ENCODE data around the gene POLR3B.
"Not testable (repeated sequence)": the region's sequence is repeated elsewhere in the genome, so short reads cannot be mapped to it uniquely, and the experiment has no call there.

The POLR3B gene

GRCh38 chr12:106417926-106418910 lies 60.7 kb downstream of the POLR3B start:
- no peak for DNase-seq

GRCh38 chr12:106418970-106419369 lies 61.4 kb downstream of the POLR3B start:
- DNase-seq: no peak

- no peak for DNase-seq
Observed at GRCh38 chr12:106423291-106423690, 65.7 kb downstream of the POLR3B start.

- no peak for DNase-seq
Observed at GRCh38 chr12:106425061-106425702, 67.6 kb downstream of the POLR3B start.

GRCh38 chr12:106427917-106428316 lies 70.4 kb downstream of the POLR3B start:
- no peak for DNase-seq

- DNase-seq: no peak
Observed at GRCh38 chr12:106428384-106428783, 70.8 kb downstream of the POLR3B start.

- no peak for DNase-seq
Observed at GRCh38 chr12:106429043-106429552, 71.5 kb downstream of the POLR3B start.

- DNase-seq: no peak
Observed at GRCh38 chr12:106429636-106430035, 72.1 kb downstream of the POLR3B start.

GRCh38 chr12:106431839-106432411 lies 74.4 kb downstream of the POLR3B start:
- no peak for DNase-seq

GRCh38 chr12:106433055-106433454 lies 75.5 kb downstream of the POLR3B start:
- DNase-seq: no peak

- no peak for DNase-seq
Observed at GRCh38 chr12:106434526-106434925, 77.0 kb downstream of the POLR3B start.

- no peak for DNase-seq
Observed at GRCh38 chr12:106436164-106436563, 78.6 kb downstream of the POLR3B start.

GRCh38 chr12:106442575-106442974 lies 85.0 kb downstream of the POLR3B start:
- no peak for DNase-seq

GRCh38 chr12:106445053-106445452 lies 87.5 kb downstream of the POLR3B start:
- DNase-seq: no peak

- DNase-seq: peak; percentile 15
Observed at GRCh38 chr12:106445959-106446358, 88.4 kb downstream of the POLR3B start.

- peak; percentile 32 for DNase-seq
Observed at GRCh38 chr12:106446419-106447092, 89.0 kb downstream of the POLR3B start.

GRCh38 chr12:106452309-106452708 lies 94.8 kb downstream of the POLR3B start:
- DNase-seq: no peak

- no peak for DNase-seq
Observed at GRCh38 chr12:106455111-106455510, 97.6 kb downstream of the POLR3B start.

- no peak for DNase-seq
Observed at GRCh38 chr12:106459124-106459523, 101.6 kb downstream of the POLR3B start.

- DNase-seq: no peak
Observed at GRCh38 chr12:106459534-106459933, 102.0 kb downstream of the POLR3B start.

GRCh38 chr12:106461730-106462129 lies 104.2 kb downstream of the POLR3B start:
- DNase-seq: no peak

GRCh38 chr12:106465605-106466004 lies 108.1 kb downstream of the POLR3B start:
- DNase-seq: not testable (repeated sequence)

- not testable (repeated sequence) for DNase-seq
Observed at GRCh38 chr12:106475662-106476061, 118.1 kb downstream of the POLR3B start.
